PC-3 (cell line): ENCODE data around the gene ZNF616.

ENCODE experiments used
- EZH2 ChIP-seq: fragments of 300-600 bp; sonication (generic); IDR thresholded peaks from one replicate; pipeline ENCODE4 v1.6.1; 2017; ENCODE audit warnings: antibody characterized with exemption, mild to moderate bottlenecking, low read length; ENCODE audit not compliant: unreplicated experiment
- EZH2phosphoT487 ChIP-seq: fragments of 300-600 bp; sonication (generic); IDR thresholded peaks from 2 replicates; pipeline ENCODE4 v1.6.1; 2018; ENCODE audit warnings: mild to moderate bottlenecking, antibody characterized with exemption, low read length, borderline replicate concordance

DNA sequence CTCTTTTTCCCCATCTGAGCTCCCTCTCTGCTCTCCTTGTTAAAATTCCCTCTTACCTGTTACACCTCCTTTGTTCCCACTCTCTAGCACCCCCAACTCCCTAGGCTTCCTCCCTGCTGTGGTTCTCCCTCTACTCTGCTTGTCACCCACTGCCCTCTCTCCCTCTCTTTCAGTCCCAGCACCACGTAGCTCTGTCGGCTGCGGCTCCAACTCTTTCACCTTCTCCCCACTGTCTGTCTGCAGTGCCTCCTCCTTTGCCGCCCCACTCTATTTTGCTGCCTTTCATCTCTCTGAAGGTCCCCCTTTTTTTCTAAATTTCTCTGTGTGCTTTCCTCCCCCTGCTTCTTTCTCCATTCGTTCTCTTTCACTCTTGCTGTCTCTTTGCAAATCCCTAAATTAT, 30.6 kb upstream of the ZNF616 start:
- TF ChIP-seq EZH2phosphoT487 (no peak), EZH2 (no peak)
